ENCODE measurements around the gene LETM1. TPM values are rescaled to one million over a fixed set of nuclear protein-coding genes. Genes with fewer than 3 reads are reported as not detected.

LETM1 gene
- 10 to 100 TPM; 18.2 to 19.8 (median 18.6) TPM for polyA plus RNA-seq (ENCODE audit: insufficient read length in 3 of 3)

- DNase-seq (ENCODE audit: low read depth in 3 of 3, low spot score in 2 of 3) = peak; percentile 63 to 88 (median 76)
These were observed at the start of gene LETM1 for GRCh38 chr4:1856071-1856942. TSS of gene LETM1 (minus strand) at chr4:1856156. CDS start at chr4:1855950, 206 bp downstream.

DNA sequence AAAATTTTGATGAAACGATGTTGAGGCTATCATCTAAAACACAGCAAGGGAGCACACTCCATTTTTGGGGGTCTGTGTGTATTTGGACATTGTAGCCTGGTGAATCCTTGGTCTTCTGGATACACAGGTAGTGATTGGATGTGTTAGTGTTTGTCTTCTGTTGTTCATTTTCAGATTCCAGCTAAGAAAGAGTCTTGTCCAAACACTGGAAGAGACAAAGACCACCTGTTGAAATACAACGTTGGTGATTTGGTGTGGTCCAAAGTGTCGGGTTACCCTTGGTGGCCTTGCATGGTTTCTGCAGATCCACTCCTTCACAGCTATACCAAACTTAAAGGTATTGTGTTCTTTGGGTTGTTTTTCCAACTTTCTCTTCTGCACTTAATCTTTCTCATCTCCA is 48.1 kb upstream of the LETM1 start:
- DNase-seq (ENCODE audit: low read depth in 3 of 3, low spot score in 2 of 3) = no peak

- no peak for DNase-seq (ENCODE audit: low read depth in 3 of 3, low spot score in 2 of 3)
These were observed 47.1 kb upstream of the LETM1 start for GRCh38 chr4:1903035-1903434.

DNA sequence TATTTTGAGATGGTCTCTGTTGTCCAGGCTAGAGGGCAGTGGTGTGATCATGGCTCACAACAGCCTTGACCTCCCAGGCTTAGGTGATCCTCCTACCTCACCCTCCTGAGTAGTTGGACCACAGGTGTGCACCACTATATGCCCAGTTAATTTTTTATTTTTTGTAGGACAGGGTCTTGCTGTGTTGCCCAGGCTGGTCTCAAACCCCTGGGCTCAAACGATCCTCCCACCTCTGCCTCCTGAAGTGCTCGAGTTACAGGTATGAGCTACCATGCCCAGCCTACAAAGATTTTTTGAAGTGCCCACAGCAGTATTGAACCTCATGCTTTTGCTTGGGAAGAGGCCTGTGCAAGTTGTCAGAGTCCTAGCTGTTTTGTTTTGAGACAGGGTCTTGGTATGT is 46.3 kb upstream of the LETM1 start:
- DNase-seq (ENCODE audit: low read depth in 3 of 3, low spot score in 2 of 3) = no peak

GRCh38 chr4:1901127-1901526 is 45.2 kb upstream of the LETM1 start:
- no peak for DNase-seq (ENCODE audit: low read depth in 3 of 3, low spot score in 2 of 3)

GRCh38 chr4:1900624-1901023 is 44.7 kb upstream of the LETM1 start:
- DNase-seq (ENCODE audit: low read depth in 3 of 3, low spot score in 2 of 3) = no peak

DNA sequence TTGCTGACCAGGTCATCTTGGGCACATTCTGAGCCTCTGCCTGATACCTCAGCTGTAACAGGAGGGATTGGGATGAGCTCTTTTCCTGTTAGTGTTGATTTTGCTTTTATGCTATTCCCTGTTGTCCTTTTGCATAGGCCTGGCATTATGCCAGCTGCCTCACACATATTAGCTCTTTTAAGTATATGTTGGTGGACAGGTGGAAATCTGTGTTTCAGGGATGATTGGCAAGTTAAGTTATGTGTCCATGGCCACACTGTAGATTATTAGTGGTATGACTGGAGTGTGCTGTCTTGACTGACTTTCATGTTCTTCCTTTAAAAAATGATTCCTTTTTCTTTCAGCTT is 44.1 kb upstream of the LETM1 start:
- DNase-seq (ENCODE audit: low read depth in 3 of 3, low spot score in 2 of 3) = no peak

GRCh38 chr4:1899149-1900086 is 43.5 kb upstream of the LETM1 start:
- peak; percentile 45 to 50 (median 48) for DNase-seq (ENCODE audit: low read depth in 3 of 3, low spot score in 2 of 3)

DNA sequence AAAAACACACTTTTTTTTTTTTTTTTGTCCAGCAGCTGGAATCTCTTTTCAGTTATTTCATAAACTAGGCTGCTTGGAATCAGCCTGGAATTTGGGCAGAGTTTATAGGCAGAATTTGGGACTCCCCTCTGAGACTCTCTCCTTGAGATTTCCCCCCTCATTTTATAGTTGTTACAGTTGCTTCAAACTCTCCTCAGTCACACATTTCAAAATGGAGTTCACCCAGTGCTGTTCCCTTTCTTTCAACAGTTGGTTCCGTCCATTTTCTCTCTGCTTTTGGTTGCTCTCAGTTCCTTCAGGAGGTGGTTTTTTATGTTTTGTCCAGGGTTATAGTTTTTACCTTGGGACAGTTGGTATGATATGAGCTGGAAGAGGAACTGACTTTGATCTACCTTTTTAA is 42.7 kb upstream of the LETM1 start:
- DNase-seq (ENCODE audit: low read depth in 3 of 3, low spot score in 2 of 3) = no peak

GRCh38 chr4:1898007-1898406 is 42.1 kb upstream of the LETM1 start:
- no peak for DNase-seq (ENCODE audit: low read depth in 3 of 3, low spot score in 2 of 3)

DNA sequence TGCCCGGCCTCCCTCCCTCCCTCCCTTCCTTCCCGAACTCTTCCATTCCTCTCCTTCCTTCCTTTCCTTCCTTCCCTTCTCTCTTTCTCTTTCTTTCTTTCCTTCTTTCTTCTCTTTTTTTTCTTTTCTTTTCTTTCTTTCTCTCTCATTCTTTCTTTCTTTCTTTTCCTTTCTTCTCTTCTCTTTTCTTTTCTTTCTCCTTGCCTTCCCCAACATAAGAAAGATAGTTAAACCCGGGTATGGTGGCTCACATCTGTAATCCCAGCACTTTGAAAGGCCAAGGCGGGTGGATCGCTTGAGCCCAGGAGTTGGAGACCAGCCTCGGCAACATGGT is 40.7 kb upstream of the LETM1 start:
- DNase-seq (ENCODE audit: low read depth in 3 of 3, low spot score in 2 of 3) = no peak

GRCh38 chr4:1895971-1896657 is 40.2 kb upstream of the LETM1 start:
- DNase-seq (ENCODE audit: low read depth in 3 of 3, low spot score in 2 of 3) = no peak

GRCh38 chr4:1890979-1891570 is 35.1 kb upstream of the LETM1 start:
- DNase-seq (ENCODE audit: low read depth in 3 of 3, low spot score in 2 of 3) = no peak

DNA sequence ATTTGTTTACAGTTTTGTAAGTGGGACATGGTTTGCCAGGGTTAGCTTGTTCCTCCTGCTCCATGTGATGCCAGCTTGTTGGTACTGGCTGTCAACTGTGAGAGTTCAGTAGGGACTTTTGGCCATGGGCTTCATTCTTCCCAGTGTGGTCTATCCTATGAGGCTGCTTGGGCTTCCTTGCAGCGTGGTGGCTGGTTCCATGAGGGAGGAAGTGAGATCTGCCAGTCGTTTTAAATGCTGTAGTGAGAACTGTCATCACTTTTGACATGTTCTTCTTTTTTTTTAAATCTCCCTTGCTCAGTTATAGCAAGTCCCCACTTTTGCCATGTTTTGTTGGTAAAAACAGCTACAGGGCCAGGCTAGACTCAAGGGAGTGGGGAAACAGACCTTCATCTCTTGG is 31.1 kb upstream of the LETM1 start:
- no peak for DNase-seq (ENCODE audit: low read depth in 3 of 3, low spot score in 2 of 3)

DNA sequence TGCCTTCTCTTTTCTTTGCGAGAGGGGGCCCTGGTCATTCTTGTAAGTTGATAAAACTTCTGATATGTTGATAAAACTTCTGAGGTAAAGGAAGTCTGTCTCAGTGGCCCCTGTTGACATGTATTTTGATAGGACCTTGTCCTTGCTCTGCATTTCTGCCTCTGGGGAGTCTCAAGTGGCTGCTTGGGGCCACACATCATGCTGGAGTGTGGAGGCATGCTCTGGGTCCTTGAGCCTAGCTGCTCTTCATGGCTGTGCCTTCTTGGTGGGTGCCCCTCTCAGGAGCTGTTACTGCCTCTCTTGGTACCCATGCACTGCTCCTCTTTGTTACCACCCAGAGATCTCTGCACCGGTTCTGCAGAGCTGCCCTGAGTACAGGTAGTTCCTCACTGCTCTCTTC is 29.5 kb upstream of the LETM1 start:
- no peak for DNase-seq (ENCODE audit: low read depth in 3 of 3, low spot score in 2 of 3)

GRCh38 chr4:1883583-1883982 is 27.6 kb upstream of the LETM1 start:
- DNase-seq (ENCODE audit: low read depth in 3 of 3, low spot score in 2 of 3) = no peak

GRCh38 chr4:1882850-1883271 is 26.9 kb upstream of the LETM1 start:
- no peak for DNase-seq (ENCODE audit: low read depth in 3 of 3, low spot score in 2 of 3)

GRCh38 chr4:1880332-1880731 is 24.4 kb upstream of the LETM1 start:
- no peak for DNase-seq (ENCODE audit: low read depth in 3 of 3, low spot score in 2 of 3)

GRCh38 chr4:1879485-1879884 is 23.5 kb upstream of the LETM1 start:
- DNase-seq (ENCODE audit: low read depth in 3 of 3, low spot score in 2 of 3) = no peak

GRCh38 chr4:1874201-1874600 is 18.2 kb upstream of the LETM1 start:
- no peak for DNase-seq (ENCODE audit: low read depth in 3 of 3, low spot score in 2 of 3)

DNA sequence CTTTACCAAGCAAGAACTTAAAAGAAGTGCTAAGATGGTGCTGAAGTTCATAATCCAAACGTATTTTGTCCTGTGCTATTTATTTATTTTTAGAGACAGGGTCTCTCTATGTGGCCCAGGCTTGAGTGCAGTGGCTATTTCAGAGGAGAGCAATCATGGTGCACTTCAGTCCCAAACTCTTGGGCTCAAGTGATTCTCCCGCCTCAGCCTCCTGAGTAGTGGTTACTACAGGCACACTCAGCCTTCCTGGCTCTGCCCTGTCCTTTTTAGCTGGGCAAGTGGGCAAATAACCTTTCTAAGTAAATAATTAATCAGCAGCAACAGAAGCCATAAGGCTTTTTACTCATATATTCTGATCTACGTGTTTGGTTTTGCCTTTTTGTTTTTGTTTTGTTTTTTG is 17.8 kb upstream of the LETM1 start:
- no peak for DNase-seq (ENCODE audit: low read depth in 3 of 3, low spot score in 2 of 3)

All from right renal cortex interstitium (tissue), 3 donors.